HG02973 (cell line): ENCODE measurements around the gene MACROD2.

ENCODE experiments used
- ATAC-seq: cut with Tn5 transposase; IDR thresholded peaks from one replicate; pipeline ENCODE4 v1.9.1; 2021; ENCODE audit warnings: moderate library complexity; ENCODE audit not compliant: unreplicated experiment

Gene MACROD2

DNA sequence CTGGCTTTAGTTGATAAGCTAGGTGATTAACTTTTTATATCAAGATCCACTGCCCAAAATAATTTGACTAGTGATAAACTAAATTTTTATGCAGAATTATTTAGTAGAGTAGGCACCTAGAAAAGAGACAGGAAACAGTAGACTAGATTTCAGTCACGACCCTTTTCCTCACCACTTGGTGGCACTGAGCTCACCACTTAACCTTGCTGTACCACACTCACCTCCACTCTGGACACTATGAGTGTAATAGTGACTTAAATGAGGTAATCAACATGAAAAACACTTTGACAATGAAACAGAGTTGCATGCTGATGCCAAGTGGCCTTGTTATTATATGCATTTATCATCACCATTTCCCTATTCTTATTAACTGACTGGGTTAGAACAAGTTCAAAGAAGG is 1847.6 kb downstream of the MACROD2 start:
- ATAC-seq: no peak

DNA sequence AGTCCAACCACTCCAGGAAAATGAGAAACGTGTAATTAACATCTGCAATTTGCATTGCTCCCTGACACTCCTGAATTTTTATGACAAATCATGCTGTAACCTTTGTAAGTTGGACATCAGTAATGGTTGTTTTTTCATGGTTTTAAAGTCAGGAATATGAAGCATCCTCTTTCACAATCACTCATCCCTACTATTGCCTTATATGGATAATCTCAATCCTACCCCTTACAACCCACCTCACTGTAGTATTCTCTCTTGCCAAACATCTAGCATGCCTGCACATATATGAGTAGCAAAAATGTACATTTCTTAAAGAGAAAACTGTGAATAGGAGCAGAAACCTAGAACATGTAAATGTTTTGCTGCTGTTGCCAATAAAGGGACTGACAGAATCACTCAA is 1848.5 kb downstream of the MACROD2 start:
- no peak for ATAC-seq

- ATAC-seq: no peak
Observed at GRCh38 chr20:15847196-15847784, 1852.0 kb downstream of the MACROD2 start.

- ATAC-seq: no peak
Observed at GRCh38 chr20:15848126-15848525, 1852.8 kb downstream of the MACROD2 start.

GRCh38 chr20:15848995-15849610 is 1853.8 kb downstream of the MACROD2 start:
- no peak for ATAC-seq

GRCh38 chr20:15851576-15852215 is 1856.4 kb downstream of the MACROD2 start:
- ATAC-seq: no peak

- no peak for ATAC-seq
Observed at GRCh38 chr20:15854911-15855310, 1859.6 kb downstream of the MACROD2 start.

DNA sequence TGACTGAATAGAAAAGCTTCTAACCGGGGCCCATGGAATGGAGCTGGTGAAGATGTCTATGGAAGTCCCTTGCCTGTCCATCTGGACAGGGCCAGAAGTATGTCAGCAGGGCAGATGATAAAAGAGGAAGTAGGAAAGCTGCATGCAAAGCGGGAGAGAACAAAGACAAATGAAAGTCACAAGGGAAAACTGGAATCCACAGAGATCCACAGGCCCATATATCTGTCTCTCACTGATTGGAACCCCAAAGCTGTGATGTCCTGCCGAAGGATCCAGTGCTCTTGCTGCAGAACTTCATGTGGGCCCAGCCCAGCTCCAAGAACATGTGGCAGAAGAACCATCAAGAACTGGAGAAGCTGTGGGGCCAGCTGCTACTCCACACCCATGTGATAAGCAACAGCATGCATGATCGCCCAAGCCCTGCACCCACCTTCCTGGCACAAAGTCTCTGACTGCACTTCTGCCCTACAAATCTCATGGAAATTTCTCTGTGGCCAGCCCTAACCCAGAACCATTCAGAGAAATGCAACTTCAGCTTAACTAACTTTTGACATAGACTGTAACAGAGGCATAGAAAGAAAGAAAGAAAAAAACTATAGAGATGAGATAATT is 1862.0 kb downstream of the MACROD2 start:
- ATAC-seq: peak; percentile 77

DNA sequence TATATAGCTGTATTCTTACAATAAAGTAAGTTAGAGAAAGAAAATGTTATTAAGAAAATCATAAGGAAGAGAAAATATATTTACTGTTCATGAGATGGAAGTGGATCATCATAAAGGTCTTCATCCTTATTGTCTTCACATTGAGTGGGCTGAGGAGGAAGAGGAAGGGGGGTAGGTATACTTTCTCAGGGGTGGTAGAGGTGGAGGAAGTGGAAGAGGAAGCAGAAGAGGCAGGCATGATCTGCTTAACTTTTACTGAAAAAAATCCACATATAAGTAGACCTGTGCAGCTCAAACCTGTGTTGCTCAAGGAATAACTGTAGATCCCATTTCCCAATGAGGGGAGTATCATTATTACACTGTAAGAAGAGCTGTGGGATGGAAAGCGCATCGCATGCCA is 1863.7 kb downstream of the MACROD2 start:
- ATAC-seq: no peak

- ATAC-seq: no peak
Observed at GRCh38 chr20:15860850-15861249, 1865.5 kb downstream of the MACROD2 start.

DNA sequence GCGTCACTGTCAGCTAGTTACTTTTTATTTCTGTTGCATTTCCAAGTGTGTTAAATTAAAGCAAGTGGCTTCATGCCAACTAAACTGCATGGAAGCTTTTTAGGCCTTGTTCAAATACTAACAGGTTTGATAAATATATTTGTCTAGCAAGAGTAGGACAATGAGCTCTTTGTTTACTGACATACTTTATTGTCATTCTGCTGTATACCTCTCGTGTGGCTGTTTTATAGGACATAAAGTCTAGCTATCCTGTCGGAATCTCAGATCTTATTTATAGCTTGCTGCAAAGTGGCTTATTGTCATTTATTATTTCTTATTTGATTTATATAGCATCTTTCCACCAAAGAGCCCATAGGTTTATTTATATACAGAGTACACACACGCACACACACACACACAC is 1866.9 kb downstream of the MACROD2 start:
- no peak for ATAC-seq

- no peak for ATAC-seq
Observed at GRCh38 chr20:15863735-15864134, 1868.4 kb downstream of the MACROD2 start.

DNA sequence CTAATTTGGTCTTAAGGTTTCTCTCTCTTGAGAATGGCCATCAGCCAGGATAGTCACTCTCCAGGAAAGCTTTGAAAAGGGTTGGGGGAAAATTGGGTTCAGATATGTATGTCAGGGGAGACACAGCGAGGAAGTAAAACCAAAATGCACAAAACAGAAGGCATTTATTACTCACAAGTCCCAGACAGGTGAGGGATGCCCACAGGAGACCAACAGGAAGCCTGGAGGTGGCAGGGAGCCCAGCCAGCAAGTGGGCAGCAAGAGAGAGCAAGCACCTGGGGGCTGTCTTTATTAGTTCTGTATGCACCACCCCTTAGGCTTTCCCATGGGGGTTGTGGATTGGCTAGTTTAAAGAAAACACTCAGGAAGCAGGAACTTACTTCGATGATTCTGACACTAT is 1870.2 kb downstream of the MACROD2 start:
- no peak for ATAC-seq

GRCh38 chr20:15866916-15867730 is 1871.8 kb downstream of the MACROD2 start:
- ATAC-seq: no peak

GRCh38 chr20:15867899-15868298 is 1872.6 kb downstream of the MACROD2 start:
- ATAC-seq: no peak

DNA sequence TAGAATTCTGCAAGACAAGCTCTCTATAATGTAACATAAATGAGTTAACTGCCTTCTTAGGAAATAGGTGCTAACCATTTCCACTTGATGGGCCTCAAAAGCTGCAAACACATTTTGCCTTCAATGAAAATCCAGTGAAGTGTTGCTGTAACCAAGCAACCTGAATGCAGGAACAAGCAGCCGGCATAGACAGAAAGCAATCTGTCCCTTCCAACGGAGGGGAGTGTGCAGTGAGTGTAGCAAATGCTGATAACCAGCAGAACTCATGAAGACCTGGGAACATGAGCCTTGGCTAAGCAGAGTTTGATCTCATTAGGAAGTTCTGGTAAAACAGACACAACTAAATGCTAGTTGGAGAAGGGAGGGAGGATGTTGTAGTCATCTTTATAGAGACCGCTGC is 1880.1 kb downstream of the MACROD2 start:
- no peak for ATAC-seq

DNA sequence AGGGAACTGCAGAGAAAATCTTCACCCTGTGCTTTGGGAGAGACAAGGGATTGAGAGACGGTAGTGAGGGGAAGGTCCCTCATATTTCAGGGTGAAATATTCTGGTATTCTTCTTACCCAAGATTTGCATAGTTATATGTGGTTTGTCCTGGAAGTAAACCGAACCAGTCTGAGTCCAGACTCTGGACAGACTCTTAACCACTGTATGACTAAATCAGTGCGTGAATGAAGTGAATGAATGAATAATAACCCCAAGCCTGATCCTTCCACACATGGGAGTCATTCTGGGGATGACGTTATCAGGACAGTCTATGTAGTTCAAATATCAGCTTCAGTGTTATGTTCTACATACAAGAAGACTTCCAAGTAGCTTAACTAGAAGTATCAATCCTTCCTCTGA is 1887.2 kb downstream of the MACROD2 start:
- ATAC-seq: peak; percentile 67

DNA sequence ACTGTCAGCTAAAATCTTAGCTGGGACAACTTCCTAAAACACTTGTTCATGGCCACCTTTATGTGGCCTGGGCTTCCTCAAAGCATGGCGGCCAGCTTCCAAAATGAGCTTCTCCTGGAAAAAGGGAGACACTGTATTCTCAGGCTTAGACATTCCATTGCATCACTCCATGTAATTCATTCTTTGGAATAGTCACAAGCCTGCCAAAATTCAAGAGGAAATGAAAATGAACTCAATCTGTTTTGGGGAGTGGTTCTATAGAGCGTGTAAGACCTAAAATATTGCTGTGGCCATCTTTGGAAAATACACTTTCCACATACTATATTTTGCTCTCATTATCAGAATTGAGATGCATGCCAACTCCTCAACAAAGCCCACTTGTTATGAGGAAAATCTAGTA is 1890.9 kb downstream of the MACROD2 start:
- no peak for ATAC-seq

DNA sequence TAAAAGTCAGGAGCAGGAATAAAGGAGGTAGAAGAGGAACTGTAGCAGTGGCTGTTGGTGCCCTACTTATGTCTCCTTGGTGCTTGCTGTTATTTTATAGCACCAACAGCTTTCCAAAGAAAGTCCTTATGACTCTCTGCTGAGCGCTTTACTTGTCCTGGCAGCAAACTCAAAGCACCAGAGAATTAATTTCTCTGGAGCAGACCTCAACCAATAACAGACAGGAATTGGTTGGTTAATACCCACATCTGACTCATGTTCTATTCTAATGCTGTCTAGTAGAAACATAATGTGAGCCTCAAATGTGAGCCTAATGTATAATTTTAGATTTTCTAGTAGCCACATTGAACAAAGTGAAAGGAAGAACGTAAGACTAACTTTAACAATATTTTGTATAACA is 1892.1 kb downstream of the MACROD2 start:
- ATAC-seq: no peak

GRCh38 chr20:15889061-15889460 is 1893.7 kb downstream of the MACROD2 start:
- no peak for ATAC-seq

DNA sequence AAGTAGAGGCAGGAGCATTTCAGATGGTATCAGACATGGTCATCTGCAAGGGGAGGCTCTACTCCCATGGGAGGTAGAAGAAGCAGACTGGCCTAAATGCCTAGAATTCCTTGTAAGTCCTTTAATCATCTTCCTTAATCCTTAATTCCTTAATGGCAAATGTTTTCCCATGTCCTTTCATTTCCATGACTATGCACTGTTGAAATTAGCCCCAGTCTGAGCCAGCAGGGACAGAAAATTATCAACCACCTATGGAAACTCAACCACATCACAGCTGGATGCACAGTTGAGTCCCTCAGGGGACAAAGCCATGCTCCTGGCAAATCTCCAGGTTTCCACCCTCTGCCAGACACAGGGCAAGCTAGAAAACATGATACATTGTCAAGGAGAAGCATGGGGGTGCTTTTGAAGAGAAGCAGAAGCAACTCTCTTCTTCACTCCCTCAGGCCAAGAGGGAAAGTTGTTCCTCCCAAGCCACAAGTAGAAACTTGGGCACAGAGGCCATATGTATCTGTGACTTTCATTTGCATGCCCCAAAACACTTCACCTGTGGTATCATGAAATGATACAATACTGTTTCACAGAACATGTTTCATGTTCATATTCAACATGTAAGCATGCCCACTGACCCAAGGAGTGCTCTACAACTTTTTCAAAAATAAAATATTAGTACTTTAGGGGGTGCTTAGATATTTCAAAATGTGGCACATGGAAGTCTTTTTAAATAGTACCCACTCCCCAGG is 1894.4 kb downstream of the MACROD2 start:
- no peak for ATAC-seq
